OCI-LY1 (cell line): ENCODE data around the gene GATAD2A.

ENCODE experiments used
- H2AFZ ChIP-seq: fragments of 200-600 bp; sonication (generic), shearing (Covaris generic); 2 replicates; pipeline ENCODE4 v1.6.0; 2014; ENCODE audit warnings: antibody characterized with exemption, mild to moderate bottlenecking, low read length
- H3F3A ChIP-seq: fragments of 200-600 bp; sonication (generic), shearing (Covaris generic); 2 replicates; pipeline ENCODE4 v1.6.0; 2014; ENCODE audit warnings: mild to moderate bottlenecking, antibody characterized with exemption, low read length, moderate library complexity; ENCODE audit not compliant: insufficient read depth
- H3K27ac ChIP-seq: fragments of 200-600 bp; sonication (generic); 2 replicates; pipeline ENCODE4 v1.5.1; 2014; ENCODE audit warnings: low read length, mixed run types, mild to moderate bottlenecking, low read depth; ENCODE audit not compliant: poor library complexity, severe bottlenecking
- H3K27me3 ChIP-seq: fragments of 200-600 bp; sonication (generic); 2 replicates; pipeline ENCODE4 v1.6.0; 2014; ENCODE audit warnings: antibody characterized with exemption, mild to moderate bottlenecking, low read length, moderate library complexity; ENCODE audit not compliant: insufficient read depth
- H3K36me3 ChIP-seq: fragments of 200-600 bp; sonication (generic); 2 replicates; pipeline ENCODE4 v1.6.1; 2014; ENCODE audit warnings: mild to moderate bottlenecking, antibody characterized with exemption, low read length, moderate library complexity, mixed read lengths; ENCODE audit not compliant: insufficient read depth
- H3K4me1 ChIP-seq: fragments of 200-600 bp; sonication (generic); 2 replicates; pipeline ENCODE4 v1.5.1; 2014; ENCODE audit warnings: mild to moderate bottlenecking, low read length, moderate library complexity; ENCODE audit not compliant: insufficient read depth, severe bottlenecking
- H3K4me2 ChIP-seq: fragments of 200-600 bp; sonication (generic), shearing (Covaris generic); 2 replicates; pipeline ENCODE4 v1.6.1; 2014; ENCODE audit warnings: low read length
- H3K4me3 ChIP-seq: fragments of 200-600 bp; sonication (generic); 2 replicates; pipeline ENCODE4 v1.5.1; 2014; ENCODE audit warnings: low read length, low read depth, mild to moderate bottlenecking, mixed read lengths; ENCODE audit not compliant: poor library complexity, severe bottlenecking
- H3K79me2 ChIP-seq: fragments of 200-600 bp; shearing (Covaris generic); 2 replicates; pipeline ENCODE4 v1.6.1; 2016; ENCODE audit warnings: mixed run types, low read length, mixed read lengths; ENCODE audit not compliant: insufficient read depth
- H3K9ac ChIP-seq: fragments of 200-600 bp; sonication (generic), shearing (Covaris generic); 2 replicates; pipeline ENCODE4 v1.6.1; 2014; ENCODE audit warnings: mild to moderate bottlenecking, low read length, mixed read lengths
- H3K9me2 ChIP-seq: fragments of 200-600 bp; sonication (generic), shearing (Covaris generic); 2 replicates; pipeline ENCODE4 v1.6.1; 2014; ENCODE audit warnings: low read depth, mild to moderate bottlenecking, low read length, mixed read lengths
- H3K9me3 ChIP-seq: fragments of 200-600 bp; shearing (Covaris generic); 2 replicates; pipeline ENCODE4 v1.6.1; 2014; ENCODE audit warnings: low read length, mixed read lengths
- H4K20me1 ChIP-seq: fragments of 200-600 bp; sonication (generic), shearing (Covaris generic); 2 replicates; pipeline ENCODE4 v1.6.0; 2016; ENCODE audit warnings: mild to moderate bottlenecking, low read length; ENCODE audit not compliant: insufficient read depth
- CTCF ChIP-seq: fragments of 200-600 bp; sonication (generic), shearing (Covaris generic); IDR thresholded peaks from 2 replicates; pipeline ENCODE4 v1.5.1; 2017; ENCODE audit warnings: mild to moderate bottlenecking, antibody characterized with exemption, low read length, moderate library complexity, mixed read lengths
- EZH2 ChIP-seq: fragments of 200-600 bp; sonication (generic), shearing (Covaris generic); IDR thresholded peaks from 2 replicates; pipeline ENCODE4 v1.8.0; 2017; ENCODE audit warnings: borderline replicate concordance, mixed run types, mild to moderate bottlenecking, antibody characterized with exemption, low read length, moderate library complexity, mixed read lengths

The GATAD2A gene

GRCh38 chr19:19523177-19523576 is 117.7 kb downstream of the GATAD2A start:
- Histone ChIP-seq H3K27me3 (no peaks in the 10 kb centered on the region), H3F3A (no peaks in the 10 kb centered on the region), H3K4me2 (peak overlapping the region; percentile 69), H3K9me3 (no peaks in the 10 kb centered on the region), H3K79me2 (peaks cover 39% of the 10 kb centered on the region), H2AFZ (no peak overlapping the region), H3K9ac (peak overlapping the region; percentile 65; the same call in 1 of the 2 replicates), H3K9me2 (no peaks in the 10 kb centered on the region), H3K36me3 (peaks cover 54% of the 10 kb centered on the region), H3K27ac (peak overlapping the region; percentile 96), H4K20me1 (no peaks in the 10 kb centered on the region), H3K4me1 (peaks cover 69% of the 10 kb centered on the region), H3K4me3 (peak overlapping the region; percentile 43)
- TF ChIP-seq CTCF (no peak), EZH2 (no peak)

GRCh38 chr19:19524053-19524452 is 118.6 kb downstream of the GATAD2A start:
- Histone ChIP-seq H3K9me2 (no peaks in the 10 kb centered on the region), H3K9me3 (no peaks in the 10 kb centered on the region), H2AFZ (no peak overlapping the region), H3K4me3 (peak overlapping the region; percentile 43), H3K27ac (peak overlapping the region; percentile 96), H3K36me3 (peaks cover 56% of the 10 kb centered on the region), H3K4me1 (peaks cover 64% of the 10 kb centered on the region), H3F3A (no peaks in the 10 kb centered on the region), H3K9ac (peak overlapping the region; percentile 65), H3K4me2 (peak overlapping the region; percentile 69), H3K27me3 (no peaks in the 10 kb centered on the region), H4K20me1 (no peaks in the 10 kb centered on the region), H3K79me2 (peaks cover 33% of the 10 kb centered on the region)
- TF ChIP-seq CTCF (peak; percentile 10; the same call in 1 of the 2 replicates), EZH2 (no peak)

GRCh38 chr19:19525611-19526380 is 120.3 kb downstream of the GATAD2A start:
- H3F3A ChIP-seq, result no peaks in the 10 kb centered on the region; the same call in 1 of the 2 replicates
- no peaks in the 10 kb centered on the region for H3K27me3 ChIP-seq
- H3K27ac ChIP-seq, result peak overlapping the region; percentile 96
- peak overlapping the region; percentile 43 for H3K4me3 ChIP-seq
- no peaks in the 10 kb centered on the region for H4K20me1 ChIP-seq
- H3K4me2 ChIP-seq, result peak overlapping the region; percentile 69
- no peak overlapping the region for H2AFZ ChIP-seq
- H3K36me3 ChIP-seq, result peaks cover 47% of the 10 kb centered on the region
- peaks cover 18% of the 10 kb centered on the region for H3K79me2 ChIP-seq
- peak overlapping the region; percentile 65; the same call in 1 of the 2 replicates for H3K9ac ChIP-seq
- H3K4me1 ChIP-seq, result peaks cover 53% of the 10 kb centered on the region
- no peaks in the 10 kb centered on the region for H3K9me3 ChIP-seq
- TF ChIP-seq EZH2 (no peak), CTCF (peak; percentile 33)
- H3K9me2 ChIP-seq, result no peaks in the 10 kb centered on the region
